Skin of body (tissue), 2 donors: ENCODE measurements around the gene EML6. TPM values are rescaled to one million over a fixed set of nuclear protein-coding genes. Genes with fewer than 3 reads are reported as not detected.
"Not testable (repeated sequence)": the region's sequence is repeated elsewhere in the genome, so short reads cannot be mapped to it uniquely, and the experiment has no call there.

Experiments used
- DNase-seq: peaks from one replicate; lab custom pipeline; 2025; lab: John Stamatoyannopoulos, UW
- total RNA-seq: library from RNA; depleted of rRNA; stranded (reverse); fragments of >200 nt; gene quantifications from one replicate; pipeline ENCODE4 v1.2.3, GENCODE V29; 2014

The EML6 gene
- total RNA-seq, 1 donor from 2014 or later = 2.6 TPM

DNA sequence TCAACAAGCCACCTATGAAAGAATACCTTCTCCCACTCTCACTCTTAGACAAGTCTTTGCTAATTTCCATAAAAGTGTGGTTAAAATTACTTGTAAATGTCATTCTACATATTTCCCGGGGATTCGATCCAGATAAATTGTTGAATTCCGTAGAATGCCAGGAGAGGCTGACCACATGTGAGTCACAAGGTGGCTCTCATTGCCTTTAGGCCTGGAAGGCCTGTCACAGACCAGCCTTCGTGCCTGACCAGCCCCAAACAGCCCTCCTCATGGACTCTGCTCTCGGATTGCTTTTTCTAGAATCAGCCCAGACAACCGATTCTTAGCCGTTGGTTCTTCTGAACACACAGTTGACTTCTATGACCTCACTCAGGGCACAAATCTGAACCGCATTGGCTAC is 240.8 kb downstream of the EML6 start:
- no peak for DNase-seq

DNA sequence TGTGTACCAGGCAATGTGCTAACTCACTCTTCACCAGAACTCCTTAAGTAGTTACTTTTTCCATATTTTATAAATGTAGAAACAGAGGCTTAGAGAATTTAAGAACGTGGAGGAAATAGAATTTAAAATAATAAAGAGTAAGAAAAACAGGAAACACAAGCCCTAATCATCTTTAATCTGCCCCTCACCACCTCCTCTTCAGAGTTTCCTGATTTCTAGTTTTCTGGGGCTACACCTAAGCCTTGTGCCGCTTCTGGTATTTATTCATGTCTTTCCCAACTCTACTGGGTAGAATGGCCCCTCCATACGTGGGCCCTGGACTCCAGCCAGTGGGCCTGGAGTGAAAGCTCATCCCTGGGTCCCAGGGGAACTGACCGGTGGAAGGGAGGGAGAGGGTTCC is 241.4 kb downstream of the EML6 start:
- no peak for DNase-seq

DNA sequence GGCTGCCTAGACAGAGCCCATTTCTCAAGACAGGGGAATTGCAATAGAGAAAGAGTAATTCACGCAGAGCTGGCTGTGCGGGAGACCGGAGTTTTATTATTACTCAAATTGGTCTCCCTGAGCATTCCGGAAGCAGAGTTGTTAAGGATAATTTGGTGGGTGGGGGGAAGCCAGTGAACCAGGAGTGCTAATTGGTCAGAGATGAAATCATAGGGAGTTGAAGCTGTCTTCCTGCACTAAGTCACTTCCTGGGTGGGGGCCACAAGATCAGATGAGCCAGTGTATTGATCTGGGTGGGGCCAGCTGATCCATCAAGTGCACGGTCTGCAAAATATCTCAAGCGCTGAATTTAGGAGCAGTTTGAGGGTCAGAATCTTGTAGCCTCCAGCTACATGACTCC is 242.0 kb downstream of the EML6 start:
- no peak for DNase-seq

DNA sequence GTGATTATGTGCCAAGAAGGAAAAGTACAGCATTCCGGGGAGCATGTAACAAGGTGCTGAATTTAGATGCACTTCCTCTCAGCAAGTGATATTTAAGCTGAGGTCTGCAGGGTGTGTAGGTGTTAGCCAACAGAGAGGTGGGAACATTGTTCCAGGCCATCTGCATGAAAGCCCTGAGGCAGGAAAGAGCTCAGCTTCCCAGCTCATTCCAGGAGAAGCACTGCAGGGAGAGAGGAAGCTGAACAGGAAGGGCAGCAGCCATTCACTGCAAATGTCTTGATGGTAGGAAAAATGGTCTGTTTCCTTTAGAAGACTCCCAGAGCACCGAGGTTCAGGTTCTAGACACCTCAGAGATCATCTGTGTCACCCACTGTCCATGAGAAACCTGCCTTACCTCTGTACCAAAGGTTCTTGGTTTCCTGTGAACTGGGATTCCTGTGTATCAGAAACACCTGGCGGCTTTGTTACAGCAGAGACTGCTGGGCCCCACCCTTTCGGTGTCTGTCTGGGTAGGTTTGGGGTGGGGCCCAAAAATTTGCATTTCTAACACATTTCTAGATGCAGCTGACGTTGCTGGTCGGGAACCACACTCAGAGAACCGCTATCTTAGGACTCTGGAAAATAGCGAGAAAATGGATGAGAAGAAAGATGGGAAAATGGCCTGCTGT is 242.8 kb downstream of the EML6 start:
- DNase-seq = no peak

DNA sequence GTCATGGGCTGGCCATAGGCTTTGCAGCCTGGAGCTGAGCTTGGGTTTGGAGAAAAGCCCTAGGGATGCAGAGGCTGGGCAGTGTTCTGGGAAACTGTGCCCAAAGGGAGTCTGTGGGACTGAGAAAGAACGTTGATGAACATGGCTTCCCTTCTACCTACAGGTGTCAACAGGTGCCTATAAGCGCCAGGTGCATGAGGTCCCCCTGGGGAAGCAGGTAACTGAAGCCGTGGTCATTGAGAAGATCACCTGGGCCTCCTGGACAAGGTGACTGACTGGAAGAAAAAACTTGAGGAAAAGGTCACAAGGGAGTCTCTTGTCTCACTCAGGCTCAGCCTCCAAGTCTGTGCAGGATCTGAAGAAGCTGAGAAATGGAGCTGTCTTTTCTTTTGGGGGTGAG is 243.4 kb downstream of the EML6 start:
- no peak for DNase-seq

DNA sequence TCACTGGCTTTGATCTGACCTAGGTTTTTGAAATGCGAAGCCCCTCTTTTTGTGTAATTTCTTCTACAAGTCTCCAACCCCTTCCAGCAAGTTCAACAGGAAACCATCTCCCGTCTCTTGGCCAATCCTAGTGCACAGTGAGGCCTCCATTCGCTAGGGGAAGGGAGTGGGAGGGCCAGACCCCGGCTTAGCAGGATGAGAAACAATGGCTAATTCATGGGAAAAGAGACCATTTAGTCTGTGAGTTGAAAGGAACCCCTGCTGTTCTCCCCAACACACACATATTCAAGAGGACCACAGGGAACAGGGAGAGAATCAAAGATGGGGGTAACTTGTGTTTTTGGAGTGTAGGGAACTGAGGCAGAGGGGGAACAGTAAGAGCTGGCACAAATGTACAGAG is 243.8 kb downstream of the EML6 start:
- DNase-seq = no peak

DNA sequence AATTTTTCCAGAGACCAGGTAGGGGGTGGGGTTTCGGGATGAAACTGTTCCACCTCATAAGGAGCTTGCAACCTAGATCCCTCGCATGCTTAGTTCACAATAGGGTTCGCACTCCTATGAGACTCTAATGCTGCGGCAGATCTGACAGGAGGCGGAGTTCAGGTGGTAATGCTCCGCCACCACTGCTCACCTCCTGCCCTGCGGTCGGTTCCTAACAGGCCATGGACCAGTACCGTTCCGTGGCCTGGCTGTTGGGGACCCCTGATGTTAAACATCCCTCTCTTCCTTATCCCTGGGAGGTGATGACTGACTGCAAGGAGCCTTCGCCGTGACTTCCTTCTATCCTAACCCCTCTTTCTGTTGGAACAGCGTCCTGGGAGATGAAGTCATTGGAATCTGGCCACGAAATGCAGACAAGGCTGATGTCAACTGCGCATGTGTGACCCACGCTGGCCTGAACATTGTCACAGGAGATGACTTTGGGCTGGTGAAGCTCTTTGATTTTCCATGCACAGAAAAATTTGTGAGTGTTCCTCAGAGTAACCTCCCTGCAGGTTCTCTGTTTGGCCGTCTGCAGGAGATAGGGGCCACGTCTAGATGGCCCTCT is 244.4 kb downstream of the EML6 start:
- DNase-seq = no peak

DNA sequence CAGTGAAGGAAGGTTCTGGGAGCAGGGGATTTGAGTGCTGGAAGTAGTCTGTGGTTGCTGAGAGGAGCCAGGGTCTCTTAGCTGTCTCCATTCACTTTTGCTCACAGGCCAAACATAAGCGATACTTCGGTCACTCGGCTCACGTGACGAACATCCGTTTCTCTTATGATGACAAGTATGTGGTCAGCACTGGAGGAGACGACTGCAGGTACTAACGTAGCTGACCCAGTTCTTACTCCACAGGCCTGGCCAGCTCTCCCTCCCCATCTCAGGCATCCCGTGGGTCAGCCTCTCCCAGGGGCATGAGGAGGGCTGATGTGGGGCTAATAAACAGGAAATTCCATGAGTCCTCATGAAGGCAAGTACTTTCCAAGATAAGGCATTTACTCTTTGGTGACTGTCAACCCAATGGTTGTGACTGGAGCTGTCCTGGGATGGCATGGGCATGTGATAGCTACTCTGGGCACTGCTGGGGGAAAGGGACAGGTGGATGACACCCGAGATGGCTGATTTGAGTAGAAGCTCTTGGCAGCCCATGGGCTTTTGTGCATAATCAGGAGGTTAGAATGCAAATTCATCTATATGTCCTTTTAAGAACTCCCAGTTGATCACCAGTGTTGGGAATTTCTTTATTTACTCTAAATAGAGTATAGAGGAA is 245.2 kb downstream of the EML6 start:
- no peak for DNase-seq

DNA sequence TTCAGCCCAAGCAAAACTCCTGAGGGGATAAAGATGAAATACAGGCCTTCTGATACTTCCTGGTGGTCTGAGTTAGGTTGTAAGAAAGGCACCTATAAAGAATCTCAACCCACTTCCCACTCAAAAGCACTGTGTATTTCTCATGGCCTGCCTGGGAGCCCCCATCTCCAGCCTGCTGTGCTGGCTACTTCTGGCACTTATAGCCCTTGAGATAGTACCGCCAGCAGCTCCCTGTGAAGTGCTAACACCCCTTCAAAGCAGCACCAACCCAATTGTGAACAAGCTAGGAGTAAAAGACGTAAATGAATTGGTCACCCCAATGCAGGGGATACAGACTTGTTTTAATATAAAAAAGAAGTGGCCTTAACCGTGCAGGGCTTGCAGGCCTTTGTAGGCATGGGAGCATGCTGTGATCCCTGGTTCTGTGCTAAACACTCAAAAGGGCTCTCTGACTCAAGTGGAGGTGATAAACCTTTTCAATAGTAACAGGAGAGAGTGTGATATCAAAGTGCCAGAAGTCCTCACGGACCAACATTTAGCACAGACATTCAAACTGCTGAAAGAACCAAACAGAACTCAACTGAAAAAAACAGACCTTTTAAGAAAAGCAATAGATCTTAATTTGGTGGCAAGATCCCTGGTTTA is 246.0 kb downstream of the EML6 start:
- no peak for DNase-seq

DNA sequence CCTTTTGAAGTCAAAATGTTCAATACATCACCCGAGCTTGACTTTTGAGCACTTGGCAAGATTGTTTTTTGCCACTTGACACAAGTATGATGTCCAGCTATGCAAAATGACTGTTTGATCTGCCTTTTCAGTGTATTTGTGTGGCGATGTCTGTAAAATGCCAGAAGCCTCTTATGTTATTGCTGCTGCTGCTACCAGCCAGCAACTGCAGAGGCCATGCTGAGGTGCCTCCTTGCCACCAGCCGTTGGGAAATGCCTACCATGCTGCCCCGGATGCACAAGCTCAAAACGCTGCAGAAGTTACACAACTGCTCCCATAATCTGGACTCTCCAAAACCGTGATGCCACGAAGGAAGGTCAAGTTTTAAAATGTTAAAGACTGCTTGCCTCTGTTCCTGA is 246.5 kb downstream of the EML6 start:
- no peak for DNase-seq

DNA sequence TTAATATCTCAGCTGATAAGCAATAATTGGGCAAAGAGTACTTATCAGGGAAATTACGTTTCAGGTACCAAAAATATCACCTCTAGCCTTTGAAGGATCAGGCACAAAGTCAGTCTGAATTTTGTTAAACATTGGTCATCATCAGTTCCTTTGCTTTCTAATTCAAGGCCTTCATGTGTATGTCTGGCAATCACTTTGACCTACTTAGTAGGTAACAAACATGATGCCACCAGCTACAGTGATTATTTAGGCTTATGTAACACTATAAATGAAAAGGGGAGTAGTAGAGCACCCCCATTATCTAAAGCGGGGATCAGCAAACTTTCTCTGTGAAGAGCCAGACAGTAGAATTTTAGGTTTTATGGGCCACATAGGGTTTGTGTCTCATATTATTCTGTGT is 251.7 kb downstream of the EML6 start:
- no peak for DNase-seq

DNA sequence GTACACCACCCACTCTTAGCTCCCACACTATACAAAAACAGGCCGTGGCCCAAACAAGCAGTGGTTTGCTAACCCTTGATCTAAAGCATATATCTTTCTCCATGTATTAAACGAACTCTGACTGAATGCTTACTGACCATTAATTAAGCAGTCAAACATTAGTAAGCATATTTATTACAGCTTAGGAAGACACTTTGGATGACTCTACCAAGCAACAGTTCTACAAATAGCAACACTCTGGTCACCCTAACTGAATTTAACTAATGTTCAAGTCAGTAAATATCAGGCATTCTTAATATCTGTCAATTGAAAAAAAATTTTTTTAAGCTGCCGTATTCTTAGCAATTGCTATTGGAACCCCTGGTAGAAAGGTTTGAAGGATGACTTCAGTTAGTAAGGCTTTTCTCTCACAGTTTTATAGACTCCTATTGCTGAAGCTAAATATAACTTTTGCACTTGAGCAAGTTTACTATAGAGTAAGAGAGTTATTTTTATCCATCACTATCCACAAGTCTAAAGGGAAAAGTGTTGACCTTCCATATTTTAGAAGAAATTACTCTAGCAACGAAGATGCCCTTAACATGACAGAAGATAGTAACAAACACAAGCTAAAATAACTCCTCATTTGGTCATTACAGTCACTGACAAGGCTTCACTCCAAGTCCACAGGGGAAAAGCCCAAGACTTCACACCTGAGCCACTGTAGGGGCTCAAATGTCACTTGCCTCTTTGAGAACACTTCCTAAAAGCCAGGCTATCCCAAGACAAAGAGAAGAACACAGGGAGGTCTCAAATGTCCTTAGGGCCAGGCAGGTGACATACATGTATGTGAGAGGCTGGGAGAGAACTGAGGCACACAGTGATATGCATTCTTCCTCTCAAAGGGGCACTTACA is 252.4 kb downstream of the EML6 start:
- DNase-seq = no peak

DNA sequence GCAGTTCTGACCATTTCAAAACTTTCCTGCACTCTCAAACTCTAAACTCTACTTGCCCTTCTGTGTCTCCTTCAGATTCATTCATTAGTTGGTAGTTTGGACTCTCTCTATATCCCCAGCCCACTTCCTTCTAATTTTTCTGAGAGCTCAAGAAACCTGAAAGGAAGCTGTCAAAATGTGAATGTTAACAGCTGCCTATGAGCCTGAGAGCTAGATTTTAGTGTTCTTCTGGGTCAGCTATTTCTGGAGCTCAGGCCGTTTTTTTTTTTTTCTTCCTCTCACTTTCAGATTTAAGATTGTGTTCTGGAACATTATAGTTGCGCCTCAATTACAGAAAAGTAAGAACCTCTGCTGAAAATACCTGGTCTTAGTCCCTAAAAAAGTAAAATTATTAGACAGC is 253.7 kb downstream of the EML6 start:
- no peak for DNase-seq

DNA sequence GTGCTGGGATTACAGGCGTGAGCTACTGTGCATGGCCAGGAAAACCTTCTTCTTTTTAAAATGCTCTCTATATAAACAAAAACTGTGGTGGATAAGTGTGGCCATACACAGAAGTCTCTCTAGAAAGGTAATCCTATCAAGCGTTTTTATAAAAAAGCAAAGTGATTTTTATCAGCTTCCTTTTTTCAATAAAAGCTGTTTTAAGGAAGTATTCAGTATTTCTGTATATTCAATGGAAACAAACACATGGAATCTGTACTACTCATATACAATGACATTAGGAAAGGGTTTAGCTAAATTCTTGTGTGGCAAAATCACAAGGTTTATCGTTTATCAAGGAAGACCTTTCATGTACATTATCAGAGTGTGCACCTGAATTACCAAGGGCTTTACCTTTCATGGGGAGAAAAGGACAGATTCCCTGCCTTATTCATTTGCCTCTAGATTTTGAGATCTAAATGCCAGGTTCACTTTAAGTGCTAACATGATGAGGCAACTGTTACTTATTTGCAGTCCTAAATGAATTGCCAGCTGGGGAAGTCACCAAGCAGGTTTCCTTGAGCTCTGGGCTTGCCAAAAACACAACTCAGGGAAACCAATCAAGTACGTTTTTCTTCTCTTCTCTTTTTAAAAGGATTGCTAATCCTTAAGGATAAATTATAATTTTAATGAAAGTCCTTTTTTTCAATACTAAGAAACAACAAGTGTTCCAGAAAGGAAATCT is 256.0 kb downstream of the EML6 start:
- DNase-seq = no peak

DNA sequence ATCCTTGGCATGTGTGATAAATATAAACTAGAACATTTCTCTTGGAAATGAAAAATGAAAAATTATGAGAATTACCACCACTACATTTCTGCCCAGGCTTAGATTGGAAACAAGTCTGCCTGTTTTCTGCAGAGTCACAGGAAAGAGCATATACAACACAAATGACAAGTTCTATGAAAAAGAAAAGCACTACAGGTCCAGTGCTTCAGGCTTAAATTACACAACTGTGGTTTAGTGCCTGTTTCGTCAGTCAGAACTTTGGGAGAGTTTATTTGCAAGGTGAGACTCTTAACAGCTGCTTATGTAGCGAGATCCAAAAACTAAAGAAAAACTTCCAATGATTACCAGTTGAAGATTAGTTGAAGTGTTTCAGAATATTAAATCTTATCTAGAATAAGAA is 257.9 kb downstream of the EML6 start:
- DNase-seq = no peak

DNA sequence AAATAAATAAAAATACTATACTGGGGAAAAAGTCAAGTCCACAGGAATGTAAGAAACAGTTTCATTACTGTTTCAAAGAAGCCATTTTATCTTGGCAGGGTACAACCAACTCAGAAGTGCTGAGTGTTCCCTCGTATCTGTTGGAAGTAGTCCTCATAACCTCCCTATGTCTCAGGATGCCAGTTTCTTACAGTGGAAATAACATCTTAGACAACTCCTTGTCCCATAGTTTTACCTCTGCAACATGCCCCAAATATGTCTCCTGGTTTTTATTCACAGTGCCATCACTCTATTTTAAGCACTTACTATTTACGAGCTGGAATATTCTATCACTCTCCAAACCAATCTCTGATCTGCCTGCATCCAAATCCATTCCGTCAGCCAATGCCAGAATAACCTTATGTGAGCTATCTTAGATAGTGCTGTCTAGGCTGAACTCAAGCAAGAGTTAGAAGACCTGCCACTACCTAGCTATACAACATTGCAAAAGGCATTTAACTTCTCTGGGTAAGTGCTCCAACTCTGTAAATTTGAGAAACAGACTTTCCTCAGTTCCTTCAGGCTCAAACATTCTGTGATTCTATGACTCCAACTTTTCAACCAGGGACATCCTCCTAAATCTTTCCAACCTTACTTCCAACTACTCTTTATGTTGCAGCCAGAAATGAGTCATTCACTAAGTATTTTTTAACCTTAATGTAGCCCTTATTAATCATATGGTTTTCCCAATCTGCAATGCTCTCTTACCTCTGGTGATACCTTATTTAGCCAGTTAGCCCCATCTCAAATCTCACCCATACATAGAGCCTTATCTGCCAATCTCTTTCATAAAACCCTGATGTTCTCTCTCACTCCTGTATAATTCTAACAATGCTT is 260.1 kb downstream of the EML6 start:
- no peak for DNase-seq

DNA sequence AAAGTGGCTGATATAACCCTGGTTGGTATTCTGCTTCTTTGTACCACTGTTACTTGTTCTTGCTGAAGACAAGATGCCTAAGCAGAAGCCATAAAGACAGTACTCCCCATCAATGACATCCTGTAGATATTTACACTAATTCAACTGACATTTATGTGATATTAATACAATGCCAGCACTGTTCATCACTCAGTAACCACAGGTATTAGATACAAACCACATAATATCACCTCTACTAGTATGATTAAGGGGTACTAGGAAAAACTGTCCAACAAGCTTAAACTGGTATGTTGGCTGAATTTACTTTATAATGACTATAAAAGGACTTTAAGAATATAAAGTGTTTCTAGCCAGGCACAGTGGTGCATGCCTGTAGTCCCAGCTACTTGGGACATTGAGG is 261.0 kb downstream of the EML6 start:
- DNase-seq = no peak

DNA sequence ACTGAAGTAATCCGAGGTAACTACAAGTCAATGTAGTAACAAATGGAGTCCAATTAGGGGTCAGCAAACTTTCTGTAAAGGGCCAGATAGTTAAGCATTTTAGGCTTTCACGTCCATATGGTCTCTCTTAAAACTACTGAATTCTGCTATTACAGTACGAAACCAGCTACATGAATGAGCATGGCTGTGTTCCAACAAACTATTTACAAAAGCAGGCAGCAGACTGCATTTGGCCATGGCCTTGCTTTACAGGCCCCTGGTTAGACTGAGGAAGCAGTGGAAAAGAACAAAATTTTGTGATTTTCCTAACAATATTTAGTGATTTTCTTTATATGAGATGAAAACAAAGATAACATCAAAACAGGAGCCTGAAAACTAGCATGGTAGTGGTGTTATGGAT is 262.8 kb downstream of the EML6 start:
- no peak for DNase-seq

DNA sequence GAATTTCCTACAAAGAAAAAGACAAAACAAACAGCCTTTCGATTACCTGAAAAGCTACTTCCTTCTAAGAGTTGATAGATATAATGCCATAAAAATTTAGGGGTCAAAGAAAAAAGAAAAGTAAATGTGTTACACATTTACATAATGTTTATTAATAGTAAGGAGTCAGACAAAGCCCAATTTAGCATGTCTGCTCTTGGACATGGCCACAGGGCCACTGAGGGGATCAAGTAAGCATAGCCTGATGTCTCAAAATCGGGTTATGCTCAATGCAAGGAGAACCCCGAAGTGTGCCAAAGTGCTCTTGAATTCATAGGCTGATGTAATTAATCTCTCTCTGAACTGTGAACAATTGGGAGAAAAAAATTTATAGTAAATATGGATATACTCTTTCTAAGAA is 265.1 kb downstream of the EML6 start:
- no peak for DNase-seq

DNA sequence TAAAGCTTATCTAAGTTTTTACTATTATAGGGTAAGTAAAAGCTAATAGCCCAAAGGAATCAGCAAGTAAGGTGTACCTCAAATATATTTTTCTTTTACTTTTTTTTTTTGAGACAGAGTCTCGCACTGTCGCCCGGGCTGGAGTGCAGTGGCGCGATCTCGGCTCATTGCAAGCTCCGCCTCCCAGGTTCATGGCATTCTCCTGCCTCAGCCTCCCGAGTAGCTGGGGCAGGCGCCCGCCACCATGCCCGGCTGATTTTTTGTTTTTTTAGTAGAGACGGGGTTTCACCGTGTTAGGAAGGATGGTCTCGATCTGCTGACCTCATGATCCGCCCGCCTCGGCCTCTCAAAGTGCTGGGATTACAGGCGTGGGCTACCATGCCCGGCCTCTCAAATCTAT is 267.2 kb downstream of the EML6 start:
- not testable (repeated sequence) for DNase-seq
